ENCODE results near the gene EDARADD.
"Not testable (repeated sequence)": the region's sequence is repeated elsewhere in the genome, so short reads cannot be mapped to it uniquely, and the experiment has no call there.

EDARADD gene

DNA sequence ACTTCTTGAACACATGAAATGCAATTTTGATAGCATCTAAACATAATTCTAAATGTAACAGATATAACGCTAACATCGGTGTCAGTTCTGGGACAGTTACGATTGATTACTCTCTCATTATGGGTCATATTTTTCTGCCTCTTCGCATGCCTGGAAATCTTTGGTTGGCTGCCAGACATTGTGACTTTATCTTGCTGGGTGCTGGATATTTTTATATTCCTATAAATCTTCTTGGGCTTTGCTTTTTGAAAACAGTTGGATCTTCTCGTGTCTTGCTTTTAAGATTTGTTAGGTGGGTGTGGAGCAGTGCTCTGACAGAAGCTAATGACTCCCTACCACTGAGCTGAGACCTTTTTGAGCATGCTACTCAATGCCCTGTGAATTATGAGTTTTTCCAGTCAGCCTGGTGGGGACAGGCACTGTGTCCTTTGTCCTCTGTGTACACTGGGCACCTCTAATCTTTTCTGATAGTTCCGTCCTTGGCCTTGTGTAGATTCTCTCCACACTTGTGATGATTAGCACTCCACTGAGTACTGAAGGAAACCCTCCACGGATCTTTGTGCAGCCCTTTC, 28.0 kb upstream of the EDARADD start:
- TF ChIP-seq, protein P1, sequence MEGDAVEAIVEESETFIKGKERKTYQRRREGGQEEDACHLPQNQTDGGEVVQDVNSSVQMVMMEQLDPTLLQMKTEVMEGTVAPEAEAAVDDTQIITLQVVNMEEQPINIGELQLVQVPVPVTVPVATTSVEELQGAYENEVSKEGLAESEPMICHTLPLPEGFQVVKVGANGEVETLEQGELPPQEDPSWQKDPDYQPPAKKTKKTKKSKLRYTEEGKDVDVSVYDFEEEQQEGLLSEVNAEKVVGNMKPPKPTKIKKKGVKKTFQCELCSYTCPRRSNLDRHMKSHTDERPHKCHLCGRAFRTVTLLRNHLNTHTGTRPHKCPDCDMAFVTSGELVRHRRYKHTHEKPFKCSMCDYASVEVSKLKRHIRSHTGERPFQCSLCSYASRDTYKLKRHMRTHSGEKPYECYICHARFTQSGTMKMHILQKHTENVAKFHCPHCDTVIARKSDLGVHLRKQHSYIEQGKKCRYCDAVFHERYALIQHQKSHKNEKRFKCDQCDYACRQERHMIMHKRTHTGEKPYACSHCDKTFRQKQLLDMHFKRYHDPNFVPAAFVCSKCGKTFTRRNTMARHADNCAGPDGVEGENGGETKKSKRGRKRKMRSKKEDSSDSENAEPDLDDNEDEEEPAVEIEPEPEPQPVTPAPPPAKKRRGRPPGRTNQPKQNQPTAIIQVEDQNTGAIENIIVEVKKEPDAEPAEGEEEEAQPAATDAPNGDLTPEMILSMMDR (IDR thresholded peaks at IDR 0.05) = no peak
- H3K9me3 Mint-ChIP-seq = peaks cover 6% of the 10 kb centered on the region
- peak overlapping the region; percentile 9 for H3K4me3 Mint-ChIP-seq
- no peak for DNase-seq
- no peaks in the 10 kb centered on the region for H3K36me3 Mint-ChIP-seq (ENCODE audit: low read depth)
- H3K4me1 Mint-ChIP-seq = peaks cover 20% of the 10 kb centered on the region
- peak overlapping the region; percentile 88 for H3K27ac Mint-ChIP-seq
- H3K27me3 Mint-ChIP-seq (ENCODE audit: low read depth, poor library complexity) = peaks cover 17% of the 10 kb centered on the region

DNA sequence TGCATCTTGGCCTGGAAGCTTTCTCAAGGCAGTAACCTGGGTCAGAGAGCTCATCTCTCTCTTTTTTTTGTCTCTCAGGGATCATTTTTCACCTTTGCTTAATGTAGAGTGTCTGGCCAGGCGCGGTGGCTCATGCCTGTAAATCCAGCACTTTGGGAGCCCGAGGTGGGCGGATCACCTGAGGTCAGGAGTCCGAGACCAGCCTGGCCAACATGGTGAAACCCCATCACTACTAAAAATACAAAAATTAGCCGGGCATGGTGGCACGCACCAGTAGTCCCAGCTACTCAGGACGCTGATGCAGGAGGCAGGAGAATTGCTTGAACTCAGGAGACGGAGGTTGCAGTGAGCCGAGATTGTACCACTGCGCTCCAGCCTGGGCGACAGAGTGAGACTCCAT, 27.4 kb upstream of the EDARADD start:
- Mint-ChIP-seq H3K27ac (peak overlapping the region; percentile 88), H3K4me1 (peaks cover 20% of the 10 kb centered on the region), H3K27me3 (ENCODE audit: low read depth, poor library complexity) (peaks cover 14% of the 10 kb centered on the region), H3K4me3 (peak overlapping the region; percentile 9)
- H3K9me3 Mint-ChIP-seq; H3K36me3 Mint-ChIP-seq (ENCODE audit: low read depth): not testable (repeated sequence)
- peak; percentile 5 for DNase-seq

DNA sequence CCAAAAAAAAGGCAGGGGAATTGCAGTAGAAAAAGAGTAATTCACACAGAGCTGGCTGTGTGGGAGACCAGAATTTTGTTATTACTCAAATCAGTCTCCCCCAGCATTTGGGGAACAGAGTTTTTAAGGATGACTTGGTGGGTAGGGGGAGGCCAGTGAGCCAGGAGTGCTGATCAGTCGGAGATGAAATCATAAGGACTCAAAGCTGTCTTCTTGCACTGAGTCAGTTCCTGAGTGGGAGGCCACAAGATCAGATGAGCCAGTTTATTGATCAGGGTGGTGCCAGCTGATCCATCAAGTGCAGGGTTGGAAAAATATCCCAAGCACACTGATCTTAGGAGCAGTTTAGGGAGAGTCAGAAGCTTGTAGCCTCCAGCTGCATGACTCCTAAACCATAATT, 23.7 kb upstream of the EDARADD start:
- Mint-ChIP-seq H3K4me3 (no peak overlapping the region), H3K27me3 (ENCODE audit: low read depth, poor library complexity) (peaks cover 16% of the 10 kb centered on the region), H3K36me3 (ENCODE audit: low read depth) (no peaks in the 10 kb centered on the region), H3K4me1 (peaks cover 20% of the 10 kb centered on the region), H3K27ac (peak overlapping the region; percentile 81), H3K9me3 (peaks cover 6% of the 10 kb centered on the region)
- no peak for DNase-seq
- TF ChIP-seq, protein P1 (IDR thresholded peaks at IDR 0.05) = no peak

DNA sequence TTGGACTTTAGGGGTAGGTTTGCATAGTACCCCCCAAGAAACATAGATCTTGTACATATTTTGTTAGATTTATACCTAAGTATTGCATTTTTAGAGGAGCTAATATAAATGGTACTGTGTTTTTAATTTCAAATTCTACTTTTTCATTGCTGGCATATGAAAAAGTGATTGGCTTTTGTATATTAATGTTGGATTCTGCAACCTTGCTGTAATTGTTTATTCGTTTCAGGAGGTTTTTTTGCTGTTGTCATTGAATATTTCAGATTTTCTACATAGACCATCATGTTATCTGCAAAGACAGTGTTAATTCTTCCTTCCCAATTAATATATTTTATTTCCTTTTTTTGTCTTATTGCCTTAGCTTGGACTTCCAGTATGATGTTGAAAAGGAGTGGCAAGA, 23.0 kb upstream of the EDARADD start:
- Mint-ChIP-seq H3K27me3 (ENCODE audit: low read depth, poor library complexity) (peaks cover 15% of the 10 kb centered on the region), H3K9me3 (peaks cover 6% of the 10 kb centered on the region), H3K4me1 (peaks cover 16% of the 10 kb centered on the region), H3K4me3 (no peak overlapping the region), H3K36me3 (ENCODE audit: low read depth) (no peaks in the 10 kb centered on the region), H3K27ac (no peak overlapping the region)
- DNase-seq = no peak
- TF ChIP-seq, protein P1 (IDR thresholded peaks at IDR 0.05) = no peak

DNA sequence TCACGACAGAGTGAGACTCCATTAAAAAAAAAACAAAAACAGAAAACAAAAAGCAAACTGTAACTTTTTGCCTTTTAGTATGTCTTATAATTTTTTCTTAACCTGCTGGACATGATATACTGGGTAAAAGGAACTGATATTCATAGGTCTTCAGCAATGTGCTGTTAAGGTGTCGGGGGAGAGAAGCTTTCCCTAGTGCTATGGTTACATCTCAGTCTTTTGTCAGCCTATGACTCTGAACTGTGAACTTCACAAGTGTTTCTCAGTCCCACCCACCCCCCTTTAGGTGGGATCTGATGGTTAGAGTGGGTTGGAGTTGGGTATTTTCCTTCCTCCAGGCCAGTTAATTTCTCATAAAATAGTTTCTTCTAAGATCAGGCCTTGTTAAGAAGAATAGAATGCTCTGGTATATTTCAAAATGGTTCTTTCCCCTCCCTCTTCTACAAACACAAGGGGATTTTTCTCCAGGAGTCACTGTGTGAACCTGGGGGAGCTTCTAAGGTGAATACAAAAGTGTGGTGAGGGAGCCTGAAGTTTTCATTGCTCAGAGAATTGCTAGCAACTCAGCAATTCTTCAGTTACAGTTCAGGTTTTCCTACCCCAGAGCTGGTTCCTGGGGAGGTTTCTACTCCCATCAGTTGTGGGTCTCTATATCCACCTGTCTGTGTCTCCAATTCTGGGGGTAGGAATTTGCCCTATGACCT, 16.1 kb upstream of the EDARADD start:
- H3K4me1 Mint-ChIP-seq = no peaks in the 10 kb centered on the region
- DNase-seq = no peak
- TF ChIP-seq, protein P1 (IDR thresholded peaks at IDR 0.05) = no peak
- H3K4me3 Mint-ChIP-seq = no peak overlapping the region
- no peaks in the 10 kb centered on the region for H3K36me3 Mint-ChIP-seq (ENCODE audit: low read depth)
- H3K9me3 Mint-ChIP-seq = peaks cover 26% of the 10 kb centered on the region
- no peak overlapping the region for H3K27ac Mint-ChIP-seq
- H3K27me3 Mint-ChIP-seq (ENCODE audit: low read depth, poor library complexity) = peaks cover 9% of the 10 kb centered on the region

DNA sequence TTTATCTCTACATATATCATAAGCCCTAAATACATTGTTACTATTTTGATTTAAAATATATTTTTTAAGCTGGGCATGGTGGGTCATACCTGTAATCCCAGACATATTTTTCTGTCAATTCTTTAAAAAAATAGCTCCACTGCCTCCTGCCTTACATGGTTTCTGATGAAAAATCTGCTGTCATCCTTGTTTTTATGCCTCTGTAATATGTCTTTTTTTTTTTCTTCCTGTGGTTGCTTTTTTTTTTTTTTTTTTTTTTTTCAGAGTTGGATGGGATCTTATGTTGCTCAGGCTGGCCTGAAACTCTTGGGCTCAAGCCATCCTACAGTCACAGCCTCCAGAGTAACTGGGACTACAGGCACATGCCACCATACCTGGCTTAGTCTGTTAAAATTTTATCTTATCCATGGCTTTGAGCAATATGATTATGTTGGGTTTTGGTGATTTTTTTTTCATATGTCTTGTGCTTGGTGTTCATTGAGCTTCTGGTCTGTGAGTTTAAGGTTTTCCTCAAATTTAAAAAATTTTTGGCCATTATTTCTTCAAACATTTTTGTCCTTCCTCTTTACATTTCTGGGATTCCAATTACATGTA, 12.4 kb upstream of the EDARADD start:
- Mint-ChIP-seq H3K27me3 (ENCODE audit: low read depth, poor library complexity) (peaks cover 10% of the 10 kb centered on the region), H3K4me3 (no peak overlapping the region), H3K36me3 (ENCODE audit: low read depth) (no peaks in the 10 kb centered on the region), H3K9me3 (peaks cover 36% of the 10 kb centered on the region), H3K27ac (no peak overlapping the region), H3K4me1 (no peaks in the 10 kb centered on the region)
- TF ChIP-seq, protein P1 (IDR thresholded peaks at IDR 0.05) = no peak
- no peak for DNase-seq
